Activated T-helper 2 cell treated with anti-CD3 and anti-CD28 coated beads, Interferon-gamma antibody, Interleukin-2, Interleukin-4, amounts not matched to agents 10 μg/mL and 5 μg/mL and 100 μg/mL, durations not matched to agents 14 hours and 24 hours and 36 hours (primary cell): Measurements from ENCODE around the gene COL6A3. TPM values are rescaled to one million over a fixed set of nuclear protein-coding genes. Genes with fewer than 3 reads are reported as not detected.
"Not testable (repeated sequence)": the region's sequence is repeated elsewhere in the genome, so short reads cannot be mapped to it uniquely, and the experiment has no call there.

Experiments used
- DNase-seq: peaks from one replicate; pipeline ENCODE4 v3.0.0; 2021; ENCODE audit warnings: low spot score
- H3K27ac Mint-ChIP-seq: one replicate; pipeline ENCODE4 v1.8.0; 2021; ENCODE audit warnings: mixed read lengths
- H3K27me3 Mint-ChIP-seq: one replicate; pipeline ENCODE4 v1.8.0; 2021; ENCODE audit warnings: low read depth, mixed read lengths
- H3K36me3 Mint-ChIP-seq: one replicate; pipeline ENCODE4 v1.8.0; 2021; ENCODE audit warnings: low read depth, mixed read lengths
- H3K4me1 Mint-ChIP-seq: one replicate; pipeline ENCODE4 v1.8.0; 2021; ENCODE audit warnings: low read depth, mixed read lengths
- H3K4me3 Mint-ChIP-seq: one replicate; pipeline ENCODE4 v1.8.0; 2021; ENCODE audit warnings: low read depth, mild to moderate bottlenecking, moderate library complexity, mixed read lengths
- H3K9me3 Mint-ChIP-seq: one replicate; pipeline ENCODE4 v1.8.0; 2021; ENCODE audit warnings: mixed read lengths
- intact Hi-C: fragments of 100-400 bp; cut with micrococcal nuclease; formaldehyde crosslinking; loops from one replicate; pipeline ENCODE4 v1.15.1; 2023
- total RNA-seq: library from RNA; stranded (reverse); gene quantifications from 2 replicates; pipeline ENCODE4 v1.2.3, GENCODE V29; 2022

COL6A3 gene
- total RNA-seq, 1 donor from 2014 or later = 9.2 TPM

DNA sequence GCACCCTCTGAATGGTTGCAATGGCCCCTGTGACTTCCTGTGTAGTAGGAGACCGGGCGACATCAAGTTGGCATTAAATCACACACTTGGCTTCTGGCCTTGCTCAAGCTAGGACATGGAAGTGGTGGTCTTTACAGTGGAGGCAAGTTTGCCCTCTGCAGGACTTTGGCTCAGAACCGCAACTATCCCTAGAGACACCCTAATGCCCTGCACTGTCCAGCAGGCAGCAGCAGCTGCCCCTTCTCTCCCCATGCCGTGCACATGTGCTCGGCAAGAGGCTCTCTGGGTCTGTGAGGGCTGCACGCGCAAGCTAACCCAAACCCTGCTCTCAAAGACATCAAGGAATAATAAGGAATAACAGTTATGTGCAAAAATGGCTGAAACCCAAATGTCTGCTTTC lies 106.5 kb downstream of the COL6A3 start:
- intact Hi-C loops = no loop called here

DNA sequence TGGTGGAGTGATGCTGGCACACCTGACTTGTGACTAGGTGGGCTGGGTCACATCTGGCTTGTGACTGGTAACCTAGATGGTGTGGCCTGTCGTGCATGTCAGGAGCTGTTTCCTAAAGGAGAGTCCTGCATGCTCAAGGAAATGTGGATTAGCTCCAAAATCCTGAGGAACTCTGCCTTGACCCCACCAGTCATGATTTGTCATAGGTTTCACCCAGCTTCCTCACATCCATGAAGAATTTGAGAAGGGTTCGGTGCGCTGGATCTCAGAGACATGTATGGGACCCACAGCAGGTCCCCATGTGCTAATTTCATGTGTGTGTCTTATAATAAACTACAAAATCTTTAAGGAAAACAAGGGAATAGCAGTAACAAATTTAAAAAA lies 107.2 kb downstream of the COL6A3 start:
- H3K9me3 Mint-ChIP-seq = peaks cover 4% of the 10 kb centered on the region
- DNase-seq = no peak
- H3K27me3 Mint-ChIP-seq = peaks cover 4% of the 10 kb centered on the region
- intact Hi-C loops = no loop called here
- no peak overlapping the region for H3K27ac Mint-ChIP-seq
- H3K4me1 Mint-ChIP-seq = no peaks in the 10 kb centered on the region
- no peak overlapping the region for H3K4me3 Mint-ChIP-seq
- no peaks in the 10 kb centered on the region for H3K36me3 Mint-ChIP-seq

More for the DNA sequence above, 106.5 kb downstream of the COL6A3 start:
- peaks cover 4% of the 10 kb centered on the region for H3K27me3 Mint-ChIP-seq
- no peaks in the 10 kb centered on the region for H3K4me1 Mint-ChIP-seq
- no peak overlapping the region for H3K27ac Mint-ChIP-seq
- H3K36me3 Mint-ChIP-seq = no peaks in the 10 kb centered on the region
- H3K4me3 Mint-ChIP-seq = no peak overlapping the region
- H3K9me3 Mint-ChIP-seq = peaks cover 4% of the 10 kb centered on the region
- DNase-seq = no peak

DNA sequence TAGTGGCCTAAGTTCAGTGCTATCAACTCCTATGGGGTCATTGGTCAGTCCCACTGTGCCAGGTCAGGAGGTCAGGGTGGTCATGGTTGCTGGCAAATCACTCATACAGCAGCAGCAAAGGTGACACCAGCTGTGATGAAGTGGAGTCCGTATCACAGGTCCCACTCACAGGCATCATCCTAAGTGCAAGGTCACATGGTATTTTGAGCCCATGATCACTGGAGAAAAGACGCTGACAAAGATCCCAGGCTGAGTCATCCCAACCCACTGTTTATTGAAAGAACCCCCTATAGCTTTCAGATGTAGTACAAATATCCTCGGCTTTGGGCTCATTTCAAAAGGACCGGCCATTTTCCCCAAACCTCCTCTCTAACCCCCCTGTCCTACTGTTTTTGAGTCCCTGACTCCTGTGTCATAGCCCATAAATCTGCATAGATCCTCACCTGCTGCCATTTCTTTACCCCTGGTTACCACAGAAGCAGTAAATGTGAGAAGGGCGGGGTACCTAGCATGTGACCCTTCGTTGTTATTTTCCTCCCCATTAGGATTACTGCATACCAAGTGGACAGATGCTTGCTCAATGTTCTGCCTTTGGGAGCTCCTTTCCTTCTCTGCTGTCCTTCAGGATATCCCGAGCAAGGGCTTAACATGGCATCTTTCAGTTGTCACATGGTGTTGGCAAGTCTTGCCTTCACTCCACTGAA lies 107.7 kb downstream of the COL6A3 start:
- H3K4me3 Mint-ChIP-seq = no peak overlapping the region
- intact Hi-C loops = no loop called here
- H3K27me3 Mint-ChIP-seq = peaks cover 4% of the 10 kb centered on the region
- peaks cover 4% of the 10 kb centered on the region for H3K9me3 Mint-ChIP-seq
- no peak overlapping the region for H3K27ac Mint-ChIP-seq
- H3K4me1 Mint-ChIP-seq = no peaks in the 10 kb centered on the region
- DNase-seq = no peak
- H3K36me3 Mint-ChIP-seq = no peaks in the 10 kb centered on the region

DNA sequence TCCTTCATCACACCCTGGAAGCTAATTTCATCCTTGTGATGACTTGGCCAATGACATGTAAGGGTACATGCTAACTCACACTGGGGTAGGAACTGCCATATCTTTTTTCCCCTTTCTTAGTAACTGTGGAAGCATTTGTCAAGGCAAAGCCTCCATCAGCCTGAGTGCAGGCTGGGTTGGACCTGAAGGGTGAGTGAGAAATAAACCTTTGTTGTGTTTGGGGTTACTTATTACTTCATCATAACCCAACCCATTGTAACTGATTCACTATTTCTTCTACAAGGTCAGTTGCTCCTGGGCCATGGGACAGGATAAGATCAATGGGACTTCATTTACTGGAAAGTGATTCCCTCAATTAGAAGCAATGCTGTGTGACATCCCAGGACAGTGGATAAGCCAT lies 108.4 kb downstream of the COL6A3 start:
- no peak for DNase-seq
- intact Hi-C loops = no loop called here
- no peaks in the 10 kb centered on the region for H3K4me1 Mint-ChIP-seq
- H3K36me3 Mint-ChIP-seq = no peaks in the 10 kb centered on the region
- no peak overlapping the region for H3K4me3 Mint-ChIP-seq
- H3K27ac Mint-ChIP-seq = no peak overlapping the region
- peaks cover 4% of the 10 kb centered on the region for H3K9me3 Mint-ChIP-seq
- peaks cover 4% of the 10 kb centered on the region for H3K27me3 Mint-ChIP-seq

DNA sequence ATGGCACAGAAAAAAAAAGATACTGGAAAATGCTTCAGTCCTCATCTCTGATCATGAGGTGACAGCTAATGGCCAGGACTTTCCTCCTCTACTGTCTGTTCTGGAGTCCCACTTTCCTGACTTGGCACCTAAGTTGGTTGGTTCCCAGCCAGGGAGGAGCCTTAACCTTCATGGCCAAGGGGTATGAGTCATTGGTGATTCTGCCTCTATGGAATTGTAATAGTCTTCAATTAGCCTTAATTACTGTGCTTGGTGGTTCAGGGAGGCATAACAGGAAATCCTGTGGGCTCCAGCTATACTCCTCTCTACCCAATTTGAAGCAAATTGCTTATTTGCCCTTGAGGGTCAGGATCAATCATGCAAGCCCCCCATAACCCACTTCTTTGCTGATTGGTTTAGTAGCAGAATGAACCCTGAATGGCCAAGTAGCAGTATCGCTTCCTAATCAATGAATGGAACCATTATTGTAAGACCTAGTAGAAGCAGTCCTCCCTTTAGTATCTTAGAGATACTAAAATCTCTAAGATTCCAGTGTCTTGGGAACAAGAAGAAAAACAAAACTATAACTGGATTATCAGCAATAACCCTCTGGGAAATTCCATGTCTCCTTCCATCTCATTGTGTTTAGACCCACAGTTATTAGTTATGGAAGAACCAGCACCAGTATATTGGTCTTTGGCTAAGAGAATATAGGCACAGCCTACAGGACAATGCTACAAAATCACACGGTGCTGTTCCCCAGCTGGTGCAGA lies 109.0 kb downstream of the COL6A3 start:
- DNase-seq = no peak
- Mint-ChIP-seq H3K9me3 (peaks cover 4% of the 10 kb centered on the region), H3K4me1 (no peaks in the 10 kb centered on the region), H3K27me3 (peaks cover 4% of the 10 kb centered on the region), H3K27ac (no peak overlapping the region), H3K36me3 (no peaks in the 10 kb centered on the region), H3K4me3 (no peak overlapping the region)
- intact Hi-C loops = no loop called here

DNA sequence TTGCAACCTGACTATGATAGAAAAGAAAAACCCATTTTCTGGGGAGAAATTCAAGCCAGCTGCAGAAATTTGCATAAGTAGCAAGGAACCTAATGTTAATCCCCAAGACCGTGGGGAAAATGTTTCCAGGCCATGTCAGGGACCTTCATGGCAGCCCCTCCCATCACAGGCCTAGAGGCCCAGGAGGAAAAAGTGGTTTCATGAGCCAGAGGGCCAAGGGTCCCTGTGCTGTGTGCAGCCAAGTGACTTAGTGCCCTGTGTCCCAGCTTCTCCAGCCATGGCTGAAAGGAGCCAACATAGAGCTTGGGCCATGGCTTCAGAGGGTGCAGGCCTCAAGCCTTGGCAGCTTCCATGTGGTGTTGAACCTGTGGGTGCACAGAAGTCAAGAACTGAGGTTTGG lies 110.7 kb downstream of the COL6A3 start:
- H3K27ac Mint-ChIP-seq, H3K4me3 Mint-ChIP-seq, intact Hi-C loops, DNase-seq, H3K4me1 Mint-ChIP-seq, H3K9me3 Mint-ChIP-seq, H3K36me3 Mint-ChIP-seq, H3K27me3 Mint-ChIP-seq: not testable (repeated sequence)

DNA sequence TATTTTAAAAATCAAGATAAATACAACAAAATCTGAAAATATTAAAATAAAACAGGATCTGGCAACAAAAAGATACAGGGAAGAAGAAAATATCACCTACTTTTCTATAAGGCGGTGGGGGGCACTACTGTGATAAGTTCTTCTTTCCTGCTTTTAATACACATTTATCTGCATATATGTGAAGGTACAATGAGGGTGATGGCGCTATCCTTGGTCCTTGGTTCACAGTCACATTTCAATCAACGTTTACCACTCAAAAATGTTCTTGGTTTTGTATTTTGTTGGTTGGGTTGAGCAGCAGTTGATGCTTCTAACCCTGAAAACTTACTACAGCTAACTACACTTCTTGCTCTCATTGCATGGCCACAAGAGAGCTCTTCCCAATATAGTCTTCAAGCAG lies 112.4 kb downstream of the COL6A3 start:
- Mint-ChIP-seq H3K9me3 (peaks cover 4% of the 10 kb centered on the region), H3K36me3 (no peaks in the 10 kb centered on the region), H3K27me3 (no peaks in the 10 kb centered on the region), H3K4me3 (no peak overlapping the region), H3K4me1 (no peaks in the 10 kb centered on the region), H3K27ac (no peak overlapping the region)
- DNase-seq = no peak
- intact Hi-C loops = no loop called here

DNA sequence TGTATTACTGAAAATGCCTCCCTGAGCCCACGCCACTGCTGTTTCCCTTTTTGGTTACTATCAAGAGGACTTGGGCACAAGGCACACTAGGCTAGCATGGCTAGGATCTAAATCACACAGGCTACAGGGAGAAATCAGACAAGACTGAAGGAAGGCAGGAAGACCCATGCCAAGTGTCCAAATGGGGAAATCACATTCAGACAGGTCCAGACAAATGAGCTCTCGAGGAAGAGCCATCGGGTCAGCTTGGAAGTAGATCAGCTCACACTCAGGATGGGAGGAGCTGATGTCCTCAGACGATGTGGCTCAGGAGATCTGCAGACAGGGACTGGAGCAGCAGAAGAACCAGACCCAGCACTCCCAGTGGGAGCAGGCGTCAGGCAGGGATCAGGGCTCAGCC lies 113.2 kb downstream of the COL6A3 start:
- H3K4me1 Mint-ChIP-seq = no peaks in the 10 kb centered on the region
- intact Hi-C loops = no loop called here
- peaks cover 4% of the 10 kb centered on the region for H3K9me3 Mint-ChIP-seq
- H3K27me3 Mint-ChIP-seq = no peaks in the 10 kb centered on the region
- no peak for DNase-seq
- no peak overlapping the region for H3K27ac Mint-ChIP-seq
- H3K4me3 Mint-ChIP-seq = no peak overlapping the region
- H3K36me3 Mint-ChIP-seq = no peaks in the 10 kb centered on the region

DNA sequence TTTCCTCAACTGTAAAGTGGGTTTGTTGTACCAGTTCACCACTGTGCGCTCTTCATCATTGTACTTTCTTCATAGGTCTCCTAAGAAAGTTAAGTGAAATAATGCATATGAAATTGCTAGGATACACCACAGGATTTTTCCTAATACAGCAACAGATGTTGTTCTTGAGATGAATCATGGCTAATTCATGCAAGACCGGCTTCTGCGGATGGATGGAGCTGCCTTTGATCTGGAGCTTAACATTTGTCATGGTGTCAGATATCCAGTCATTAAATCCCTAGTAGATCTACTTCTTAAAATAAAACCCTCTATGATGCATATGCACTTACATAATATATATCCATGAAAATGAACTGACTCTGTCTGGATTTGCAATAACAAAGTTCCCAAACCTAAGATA lies 114.1 kb downstream of the COL6A3 start:
- H3K9me3 Mint-ChIP-seq = peaks cover 4% of the 10 kb centered on the region
- H3K27ac Mint-ChIP-seq = no peak overlapping the region
- H3K36me3 Mint-ChIP-seq = no peaks in the 10 kb centered on the region
- H3K4me3 Mint-ChIP-seq = no peak overlapping the region
- no peaks in the 10 kb centered on the region for H3K27me3 Mint-ChIP-seq
- H3K4me1 Mint-ChIP-seq = no peaks in the 10 kb centered on the region
- intact Hi-C loops = no loop called here
- DNase-seq = no peak

DNA sequence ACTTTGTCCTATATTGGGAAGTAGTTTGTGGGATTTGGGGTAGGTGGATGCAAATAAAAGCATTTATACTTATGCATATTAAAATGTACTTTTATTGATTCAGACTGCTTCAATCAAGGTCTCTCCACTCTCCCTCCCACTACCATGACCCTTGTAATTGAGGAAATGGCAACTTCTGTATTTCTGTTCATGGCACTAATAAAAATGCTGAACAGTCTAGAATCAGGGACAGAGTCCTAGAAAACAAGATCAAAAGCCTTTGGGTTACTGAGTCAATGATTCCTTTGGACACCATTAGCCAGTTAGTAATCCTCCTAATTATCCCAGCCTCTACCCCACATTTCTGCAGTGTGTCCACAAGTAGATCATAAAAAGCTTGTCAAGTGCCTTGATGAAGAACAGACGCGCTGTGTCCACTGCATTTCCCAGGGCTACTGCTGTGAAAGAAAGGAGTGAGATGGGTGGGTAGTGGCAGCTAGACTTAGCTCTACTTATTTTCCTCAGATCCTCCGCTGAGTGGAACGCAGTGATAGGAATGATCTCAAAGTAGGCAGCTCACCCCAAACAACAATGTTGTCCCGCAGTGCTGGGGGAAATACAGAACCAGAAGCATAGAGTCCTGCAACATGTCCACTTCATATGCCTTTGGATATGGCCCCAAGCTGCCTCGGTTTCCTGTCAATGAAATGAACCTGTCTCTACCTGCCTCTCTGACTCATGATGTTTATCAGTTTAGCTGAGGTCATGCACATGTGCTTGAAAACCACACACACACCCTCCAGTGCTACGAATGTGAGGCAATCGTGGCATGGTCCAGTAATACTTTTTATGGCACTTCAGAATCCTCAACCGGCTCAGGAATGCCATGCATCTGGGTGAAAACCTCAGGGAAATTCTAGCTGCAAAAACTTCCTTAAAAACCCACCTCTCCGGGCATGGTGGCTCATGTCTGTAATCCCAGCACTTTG lies 115.5 kb downstream of the COL6A3 start:
- DNase-seq = no peak
- Mint-ChIP-seq H3K4me1 (no peaks in the 10 kb centered on the region), H3K27ac (no peak overlapping the region), H3K4me3 (no peak overlapping the region), H3K9me3 (no peaks in the 10 kb centered on the region), H3K27me3 (peaks cover 4% of the 10 kb centered on the region), H3K36me3 (no peaks in the 10 kb centered on the region)
- intact Hi-C loops = no loop called here

DNA sequence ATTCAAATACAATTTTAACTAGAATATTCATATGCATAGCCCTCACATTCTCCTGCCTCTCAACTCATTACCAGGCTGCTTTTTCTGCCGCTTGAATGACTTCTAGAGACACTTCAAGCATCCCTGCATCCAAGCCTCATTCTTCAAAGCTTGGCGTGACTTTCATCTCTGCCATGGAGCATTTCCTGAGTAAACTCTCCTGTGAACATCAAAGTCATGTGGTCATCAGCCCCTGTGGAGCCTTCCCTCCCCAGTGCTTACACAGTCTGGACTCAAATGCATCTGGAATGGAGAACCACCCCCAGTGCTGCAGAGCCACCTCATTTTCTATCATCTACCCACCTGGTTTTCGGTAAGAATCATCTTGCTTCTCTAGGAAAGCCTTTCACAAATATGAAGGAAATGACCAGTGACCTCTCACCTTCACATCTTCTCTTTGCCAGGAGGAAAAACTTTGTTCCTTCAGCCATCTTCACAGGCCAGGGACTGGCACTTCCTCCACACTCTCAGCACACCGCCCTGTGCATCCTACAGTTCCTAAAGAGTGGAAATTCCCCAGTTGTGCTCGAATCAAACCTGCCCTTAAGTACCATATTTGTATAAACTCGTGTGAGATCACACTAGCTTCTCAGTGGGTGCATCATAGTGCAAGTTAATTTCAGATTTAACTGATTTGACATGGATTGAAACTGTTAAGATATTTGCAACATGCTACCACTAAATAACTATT lies 116.4 kb downstream of the COL6A3 start:
- H3K4me1 Mint-ChIP-seq = no peaks in the 10 kb centered on the region

DNA sequence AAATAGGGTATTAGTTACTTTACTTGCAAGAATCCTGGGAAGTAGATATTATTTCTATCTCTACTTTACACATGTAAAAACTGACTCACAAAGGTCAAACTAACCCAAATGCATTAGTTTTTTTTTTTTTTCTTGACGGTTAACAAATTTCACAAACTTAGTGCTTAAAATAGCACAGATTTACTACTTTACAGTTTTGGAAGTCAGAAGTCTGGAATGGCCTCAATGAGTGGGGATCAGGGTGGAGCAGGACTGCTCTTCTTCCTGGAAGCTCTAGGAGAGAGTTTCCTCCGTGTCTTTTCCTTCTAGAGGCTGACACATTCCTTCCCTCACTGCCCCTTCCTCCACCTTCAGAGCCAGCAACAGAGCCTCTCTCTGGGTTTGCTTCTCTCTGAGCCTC lies 117.2 kb downstream of the COL6A3 start:
- no peaks in the 10 kb centered on the region for H3K36me3 Mint-ChIP-seq
- H3K9me3 Mint-ChIP-seq = no peaks in the 10 kb centered on the region
- intact Hi-C loops = no loop called here
- no peak overlapping the region for H3K27ac Mint-ChIP-seq
- no peak overlapping the region for H3K4me3 Mint-ChIP-seq
- no peak for DNase-seq
- H3K4me1 Mint-ChIP-seq = no peaks in the 10 kb centered on the region
- H3K27me3 Mint-ChIP-seq = peaks cover 5% of the 10 kb centered on the region

More for the DNA sequence above, 116.4 kb downstream of the COL6A3 start:
- Mint-ChIP-seq H3K27me3 (peaks cover 4% of the 10 kb centered on the region), H3K4me3 (no peak overlapping the region), H3K9me3 (no peaks in the 10 kb centered on the region), H3K36me3 (no peaks in the 10 kb centered on the region), H3K27ac (no peak overlapping the region)
- no peak for DNase-seq
- intact Hi-C loops = no loop called here
